ENCODE measurements around the gene ACSL1.

DNA sequence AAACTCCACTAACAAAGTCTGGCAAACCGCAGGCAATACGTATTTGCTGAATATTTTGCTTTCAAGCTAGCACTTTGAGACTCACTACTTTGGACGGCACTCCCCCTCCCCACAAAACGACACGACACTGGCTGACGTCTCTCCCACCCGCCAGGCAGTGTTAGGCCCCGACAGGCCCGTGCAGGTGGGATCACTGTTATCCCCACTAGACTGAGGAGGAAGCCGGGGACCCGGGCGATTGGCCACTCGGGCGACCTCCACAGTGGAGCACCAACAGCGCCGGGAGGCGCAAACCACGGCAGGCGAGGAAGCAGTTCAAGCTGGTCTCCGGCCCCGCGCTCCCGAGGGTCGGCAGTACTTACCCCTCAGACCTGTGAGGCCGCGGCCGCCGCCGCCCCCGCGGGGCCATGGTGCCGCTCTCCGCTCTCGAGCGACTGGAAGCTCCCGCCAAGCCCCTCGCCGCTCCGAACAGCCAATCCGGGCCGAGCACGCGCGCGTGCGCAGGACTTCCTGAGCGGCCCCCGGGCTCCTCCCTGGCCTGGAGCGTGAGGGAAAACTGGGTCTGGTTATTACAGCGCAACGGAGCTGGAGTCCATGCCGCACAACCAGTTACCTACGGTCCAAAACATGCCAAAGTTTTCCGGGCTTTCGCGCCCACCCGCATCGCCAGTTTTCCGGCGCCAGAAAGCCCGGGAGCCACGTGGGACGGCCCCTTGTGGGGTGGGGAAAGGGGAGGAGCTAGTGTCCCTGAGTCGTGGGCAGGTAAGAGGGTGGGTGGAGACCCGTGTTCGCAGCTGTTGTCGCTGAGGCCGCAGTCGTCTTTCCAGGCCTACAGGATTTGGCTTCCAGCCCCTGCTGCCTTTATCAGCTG, 91.9 kb downstream of the ACSL1 start, which contains the start of gene CENPU:
- TF ChIP-seq GATA3 (IDR thresholded peaks at IDR 0.05; ENCODE audit: low read depth, low read length) (no peak), GATA2 (IDR thresholded peaks at IDR 0.05; ENCODE audit: low read depth, low read length) (peak; percentile 16; the same call in 1 of the 2 replicates)
